Stimulated activated naive CD8-positive, alpha-beta T cell treated with anti-CD3 and anti-CD28 coated beads, Interleukin-15, Interleukin-2, amounts not matched to agents 100 U/mL and 50 U/mL, for 24 hours (primary cell): ENCODE data around the gene PON1.
A peak's percentile ranks its signal among the peaks of the same experiment; 100 is the strongest.

Source experiments
- ATAC-seq: fragments of 150-1000 bp; cut with Tn5 transposase; one replicate; pipeline ENCODE4 v1.10.0; 2021
- DNase-seq: peaks from one replicate; pipeline ENCODE4 v3.0.0; 2021

PON1 gene

GRCh38 chr7:95324431-95324830, at the start of gene PON1:
TSS of gene PON1 (minus strand) at chr7:95324532. CDS start at chr7:95324475, 57 bp downstream.
- DNase-seq (peak; percentile 7), ATAC-seq (no peak)

GRCh38 chr7:95373323-95373722, 49.0 kb upstream of the PON1 start:
- no peak for ATAC-seq

GRCh38 chr7:95368235-95368634, 43.9 kb upstream of the PON1 start:
- ATAC-seq: no peak
- no peak for DNase-seq

More at GRCh38 chr7:95373323-95373722, 49.0 kb upstream of the PON1 start:
- DNase-seq: no peak

- DNase-seq (no peak), ATAC-seq (no peak)
Measured at GRCh38 chr7:95367606-95368005, 43.3 kb upstream of the PON1 start.

- DNase-seq (no peak), ATAC-seq (no peak)
Measured at GRCh38 chr7:95365151-95365550, 40.8 kb upstream of the PON1 start.

- no peak for DNase-seq
Measured at GRCh38 chr7:95357623-95358022, 33.3 kb upstream of the PON1 start.

GRCh38 chr7:95342642-95343307, 18.4 kb upstream of the PON1 start:
- DNase-seq (no peak), ATAC-seq (no peak)

More at GRCh38 chr7:95357623-95358022, 33.3 kb upstream of the PON1 start:
- ATAC-seq: no peak

DNA sequence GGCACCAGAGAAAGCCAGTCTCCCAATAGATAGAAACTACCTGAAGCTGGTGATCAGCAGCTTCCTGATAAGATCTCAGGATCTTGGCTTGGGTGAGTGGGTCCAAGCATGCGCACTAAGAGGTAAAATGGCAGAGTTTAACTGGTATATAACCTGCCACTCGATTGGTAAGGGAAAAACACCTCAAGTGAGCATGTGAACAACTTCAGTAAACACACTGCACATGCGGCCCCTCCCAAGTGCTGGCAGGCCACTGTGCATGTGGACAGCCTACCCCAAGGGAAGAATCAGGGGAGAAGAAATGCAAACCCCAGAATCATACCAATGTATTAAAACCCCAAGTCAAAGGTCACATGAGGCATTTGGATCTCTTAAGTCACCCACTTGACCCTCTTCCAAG, 17.7 kb upstream of the PON1 start:
- DNase-seq (no peak), ATAC-seq (no peak)

- no peak for ATAC-seq
Measured at GRCh38 chr7:95340491-95340890, 16.2 kb upstream of the PON1 start.

GRCh38 chr7:95338832-95339231, 14.5 kb upstream of the PON1 start:
- ATAC-seq (no peak), DNase-seq (no peak)

More at GRCh38 chr7:95340491-95340890, 16.2 kb upstream of the PON1 start:
- no peak for DNase-seq

DNA sequence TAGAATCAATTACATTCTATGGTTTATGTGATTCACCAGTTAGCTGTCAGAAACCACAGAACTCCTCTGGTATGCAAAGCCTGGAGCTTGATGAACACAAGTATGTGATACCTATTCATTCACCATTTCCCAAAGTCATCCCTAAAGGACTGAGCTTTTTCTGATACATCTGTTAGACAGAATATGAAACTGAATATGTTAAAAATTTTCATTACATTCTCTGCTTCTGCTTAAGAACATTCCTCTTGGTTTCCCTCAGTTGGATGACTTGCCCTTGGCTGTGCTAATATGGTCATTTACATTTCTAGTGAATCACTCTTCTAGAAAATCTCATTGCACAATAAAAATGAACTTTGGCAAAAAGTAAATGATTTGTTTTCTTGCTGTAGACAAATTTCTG, 10.8 kb upstream of the PON1 start:
- no peak for ATAC-seq
- no peak for DNase-seq

DNA sequence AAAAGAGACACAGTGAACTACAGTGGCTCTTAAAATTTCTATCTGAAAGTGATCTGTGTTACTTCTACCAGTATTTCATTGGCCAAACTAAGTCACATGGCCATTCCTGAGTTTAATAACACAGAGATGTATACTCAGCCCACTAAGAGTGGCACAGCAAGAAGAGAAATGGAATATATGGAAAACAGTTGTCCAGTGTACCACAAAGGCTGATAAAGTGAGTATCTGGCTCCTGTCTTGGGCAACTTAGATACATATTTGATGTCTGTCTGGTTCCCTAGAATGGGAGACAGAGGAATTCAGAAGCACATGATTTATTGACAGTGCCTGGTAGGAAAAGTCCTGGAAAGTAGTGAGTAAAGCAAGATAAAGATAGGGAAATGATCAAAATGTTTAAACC, 10.1 kb upstream of the PON1 start:
- ATAC-seq: no peak
- no peak for DNase-seq

DNA sequence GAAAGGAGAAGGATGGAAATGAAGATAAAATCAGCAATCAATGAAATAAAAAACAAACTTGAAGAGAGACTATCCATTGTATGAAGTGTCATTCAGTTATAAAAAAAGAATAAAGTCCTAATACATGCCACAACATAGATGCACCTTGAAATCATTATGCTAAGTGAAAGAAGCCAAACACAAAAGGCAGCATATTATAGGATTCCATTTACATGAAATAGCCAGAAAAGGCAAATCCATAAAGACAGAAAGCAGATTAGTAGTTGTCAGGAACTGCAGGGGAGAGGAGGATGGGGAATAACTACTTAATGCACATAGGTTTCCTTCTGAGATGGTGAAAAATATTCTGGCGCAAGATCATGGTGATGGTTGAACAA, 6.6 kb upstream of the PON1 start:
- DNase-seq (no peak), ATAC-seq (no peak)

- DNase-seq (no peak), ATAC-seq (peak; percentile 57)
Measured at GRCh38 chr7:95330204-95330960, 6.0 kb upstream of the PON1 start.

DNA sequence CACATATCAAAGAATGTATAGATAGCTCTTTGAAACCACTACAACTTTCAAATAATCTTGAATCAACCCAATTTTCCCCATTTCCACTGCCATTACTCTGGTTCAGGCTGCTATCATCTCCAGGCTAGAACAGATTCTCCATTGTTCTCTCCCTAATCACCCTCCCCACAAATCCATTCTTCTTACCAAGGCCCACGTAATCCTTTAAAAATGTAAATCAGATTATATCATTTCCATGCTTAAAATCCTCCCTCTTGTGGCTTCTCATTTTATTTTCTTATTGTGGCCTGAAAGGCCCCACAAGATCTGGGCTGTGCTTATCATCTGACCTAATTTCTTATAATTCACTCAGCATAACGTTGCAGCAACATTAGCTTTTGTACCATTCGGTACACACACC, 3.0 kb upstream of the PON1 start:
- ATAC-seq (no peak), DNase-seq (no peak)

- no peak for ATAC-seq
- DNase-seq: no peak
Measured at GRCh38 chr7:95323410-95324129, 762 bp downstream of the PON1 start.

DNA sequence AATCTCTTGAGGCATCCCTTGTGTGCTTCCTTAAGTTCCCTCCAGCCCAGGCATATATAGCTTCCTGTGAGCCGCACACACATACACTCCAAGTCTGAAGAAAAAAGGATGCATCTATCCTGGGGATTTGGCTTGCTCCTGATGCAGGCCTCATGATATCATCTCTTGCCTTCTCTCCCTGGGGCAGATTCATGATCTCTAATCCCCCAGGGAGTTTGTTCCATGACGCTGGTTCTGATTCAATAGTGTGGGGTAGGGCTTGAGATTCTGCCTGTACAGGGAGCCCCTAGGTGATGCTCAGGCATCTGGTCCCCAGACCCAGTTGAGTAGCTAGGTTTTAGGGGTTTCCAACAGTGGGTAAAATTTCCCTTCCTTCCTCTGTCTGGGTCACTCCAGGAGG, 1.5 kb downstream of the PON1 start:
- DNase-seq (no peak), ATAC-seq (no peak)

- ATAC-seq (no peak), DNase-seq (no peak)
Measured at GRCh38 chr7:95322396-95322795, 1.9 kb downstream of the PON1 start.

- DNase-seq (no peak), ATAC-seq (no peak)
Measured at GRCh38 chr7:95321720-95322119, 2.6 kb downstream of the PON1 start.

GRCh38 chr7:95320651-95321050, 3.7 kb downstream of the PON1 start:
- DNase-seq: no peak
- no peak for ATAC-seq

DNA sequence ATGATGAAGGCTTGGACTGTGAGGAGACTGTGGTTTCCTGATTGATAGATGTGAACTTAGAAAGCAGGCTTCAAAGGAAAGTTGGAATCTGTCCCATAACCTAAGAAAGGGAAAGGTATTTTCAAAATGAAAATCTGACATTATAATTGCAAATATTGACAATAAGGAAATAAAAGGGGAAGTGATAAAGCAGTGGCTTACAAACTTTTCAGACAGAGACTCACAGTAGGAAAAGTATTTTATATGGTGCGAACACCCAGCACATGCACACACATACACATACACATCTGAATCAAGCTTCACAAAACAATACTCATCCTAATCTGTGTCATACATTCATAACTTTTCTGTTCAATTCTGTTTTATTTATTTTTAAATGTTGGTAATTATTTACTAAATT, 4.8 kb downstream of the PON1 start:
- ATAC-seq: no peak

GRCh38 chr7:95318501-95319100, 5.7 kb downstream of the PON1 start:
- no peak for ATAC-seq
- DNase-seq: no peak

More for the DNA sequence above, 4.8 kb downstream of the PON1 start:
- no peak for DNase-seq

DNA sequence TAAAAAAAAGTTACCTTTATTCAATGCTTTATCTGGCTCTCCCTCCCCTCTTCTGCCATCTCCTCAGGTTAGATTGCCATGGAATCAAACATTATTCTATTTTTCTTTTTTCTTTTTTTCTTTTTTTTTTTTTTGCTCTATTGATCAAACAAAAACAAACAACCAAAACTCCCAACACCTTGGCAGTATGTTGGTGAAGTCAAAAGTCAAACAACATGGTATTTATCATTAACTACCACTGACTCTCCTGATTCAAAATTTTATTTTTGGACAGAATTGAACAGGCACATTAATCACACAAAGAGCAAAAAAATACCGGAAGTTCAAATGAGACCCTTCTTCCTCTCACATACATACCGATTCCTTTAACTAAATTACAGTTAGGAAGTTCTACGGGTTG, 6.4 kb downstream of the PON1 start:
- ATAC-seq (no peak), DNase-seq (no peak)
